HFFc6 (cell line): ENCODE results near the gene BRAT1. TPM values are rescaled to one million over a fixed set of nuclear protein-coding genes. Genes with fewer than 3 reads are reported as not detected.

ENCODE experiments used
- DNase-seq: peaks from one replicate; pipeline ENCODE4 v3.0.0-alpha.2; 2018
- H3K27ac Mint-ChIP-seq: 2 replicates; pipeline ENCODE4 v1.8.0; 2020; ENCODE audit warnings: mild to moderate bottlenecking, mixed read lengths
- H3K27me3 Mint-ChIP-seq: 2 replicates; pipeline ENCODE4 v1.8.0; 2021; ENCODE audit warnings: mild to moderate bottlenecking, moderate library complexity, mixed read lengths; ENCODE audit not compliant: insufficient read depth
- H3K36me3 Mint-ChIP-seq: 2 replicates; pipeline ENCODE4 v1.8.0; 2021; ENCODE audit warnings: low read depth, mixed read lengths
- H3K4me1 Mint-ChIP-seq: 2 replicates; pipeline ENCODE4 v1.8.0; 2020; ENCODE audit warnings: low read depth, mixed read lengths
- H3K4me3 Mint-ChIP-seq: 2 replicates; pipeline ENCODE4 v1.8.0; 2020; ENCODE audit warnings: mild to moderate bottlenecking, moderate library complexity, mixed read lengths
- H3K9me3 Mint-ChIP-seq: 2 replicates; pipeline ENCODE4 v1.8.0; 2020; ENCODE audit warnings: mild to moderate bottlenecking, mixed read lengths
- total RNA-seq, 6 experiments: library from RNA; stranded (reverse); fragmentation: NEBNext Ultra II Directional; extraction: Animal tissue kit (Norgen Biotek cat#: 25700); gene quantifications; 2 replicates in 1 of 6; 3 replicates in 5 of 6; pipeline ENCODE4 v1.2.3, GENCODE V29; 2021
- TF ChIP-seq, protein P1 (sequence below): fragments of 200-600 bp; sonication (generic); IDR thresholded peaks from 2 replicates; pipeline ENCODE4 v1.5.0; 2021; ENCODE audit warnings: antibody characterized with exemption, mild to moderate bottlenecking

Gene BRAT1
- total RNA-seq, 6 experiments from 2014 or later, result 21.3 to 26.0 (median 23.3) TPM

- peaks cover 20% of the 10 kb centered on the region; the same call in 1 of the 2 replicates for H3K36me3 Mint-ChIP-seq
- no peaks in the 10 kb centered on the region for H3K4me1 Mint-ChIP-seq
- H3K27ac Mint-ChIP-seq, result no peak overlapping the region
- H3K9me3 Mint-ChIP-seq, result no peaks in the 10 kb centered on the region
- no peak for DNase-seq
- no peak overlapping the region for H3K4me3 Mint-ChIP-seq
- TF ChIP-seq, protein P1, sequence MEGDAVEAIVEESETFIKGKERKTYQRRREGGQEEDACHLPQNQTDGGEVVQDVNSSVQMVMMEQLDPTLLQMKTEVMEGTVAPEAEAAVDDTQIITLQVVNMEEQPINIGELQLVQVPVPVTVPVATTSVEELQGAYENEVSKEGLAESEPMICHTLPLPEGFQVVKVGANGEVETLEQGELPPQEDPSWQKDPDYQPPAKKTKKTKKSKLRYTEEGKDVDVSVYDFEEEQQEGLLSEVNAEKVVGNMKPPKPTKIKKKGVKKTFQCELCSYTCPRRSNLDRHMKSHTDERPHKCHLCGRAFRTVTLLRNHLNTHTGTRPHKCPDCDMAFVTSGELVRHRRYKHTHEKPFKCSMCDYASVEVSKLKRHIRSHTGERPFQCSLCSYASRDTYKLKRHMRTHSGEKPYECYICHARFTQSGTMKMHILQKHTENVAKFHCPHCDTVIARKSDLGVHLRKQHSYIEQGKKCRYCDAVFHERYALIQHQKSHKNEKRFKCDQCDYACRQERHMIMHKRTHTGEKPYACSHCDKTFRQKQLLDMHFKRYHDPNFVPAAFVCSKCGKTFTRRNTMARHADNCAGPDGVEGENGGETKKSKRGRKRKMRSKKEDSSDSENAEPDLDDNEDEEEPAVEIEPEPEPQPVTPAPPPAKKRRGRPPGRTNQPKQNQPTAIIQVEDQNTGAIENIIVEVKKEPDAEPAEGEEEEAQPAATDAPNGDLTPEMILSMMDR, result no peak
- H3K27me3 Mint-ChIP-seq, result no peaks in the 10 kb centered on the region; the same call in 1 of the 2 replicates
Measured at GRCh38 chr7:2582006-2582735, 26.8 kb upstream of the BRAT1 start.

DNA sequence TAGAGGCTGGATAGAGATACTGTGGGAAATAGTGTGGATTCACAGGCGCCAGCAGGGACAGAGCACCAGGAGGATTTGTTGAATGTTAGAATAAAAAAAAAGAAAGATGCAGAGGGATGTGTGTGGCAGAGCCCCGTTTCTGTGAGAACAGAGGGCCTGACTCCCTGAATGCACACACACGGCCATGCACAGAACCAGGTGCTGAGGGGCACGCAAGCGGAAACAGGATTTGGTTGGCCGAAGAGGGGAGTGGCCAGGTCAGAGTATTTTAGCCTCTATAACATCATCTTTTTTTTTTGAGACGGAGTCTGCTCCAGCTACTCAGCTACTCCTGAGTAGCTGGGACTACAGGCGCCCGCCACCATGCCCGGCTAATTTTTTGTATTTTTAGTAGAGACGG, 25.3 kb upstream of the BRAT1 start:
- no peak for DNase-seq
- Mint-ChIP-seq H3K9me3 (no peaks in the 10 kb centered on the region), H3K27me3 (no peaks in the 10 kb centered on the region; the same call in 1 of the 2 replicates), H3K36me3 (peaks cover 24% of the 10 kb centered on the region), H3K4me1 (no peaks in the 10 kb centered on the region; the same call in 1 of the 2 replicates), H3K4me3 (no peak overlapping the region), H3K27ac (no peak overlapping the region)
- TF ChIP-seq, protein P1, result no peak

GRCh38 chr7:2577914-2578680, 22.8 kb upstream of the BRAT1 start:
- no peak for DNase-seq
- TF ChIP-seq, protein P1, result no peak
- H3K27ac Mint-ChIP-seq, result no peak overlapping the region
- no peaks in the 10 kb centered on the region for H3K9me3 Mint-ChIP-seq
- peaks cover 2% of the 10 kb centered on the region for H3K4me1 Mint-ChIP-seq
- no peaks in the 10 kb centered on the region; the same call in 1 of the 2 replicates for H3K27me3 Mint-ChIP-seq
- H3K36me3 Mint-ChIP-seq, result peaks cover 21% of the 10 kb centered on the region
- H3K4me3 Mint-ChIP-seq, result no peak overlapping the region

DNA sequence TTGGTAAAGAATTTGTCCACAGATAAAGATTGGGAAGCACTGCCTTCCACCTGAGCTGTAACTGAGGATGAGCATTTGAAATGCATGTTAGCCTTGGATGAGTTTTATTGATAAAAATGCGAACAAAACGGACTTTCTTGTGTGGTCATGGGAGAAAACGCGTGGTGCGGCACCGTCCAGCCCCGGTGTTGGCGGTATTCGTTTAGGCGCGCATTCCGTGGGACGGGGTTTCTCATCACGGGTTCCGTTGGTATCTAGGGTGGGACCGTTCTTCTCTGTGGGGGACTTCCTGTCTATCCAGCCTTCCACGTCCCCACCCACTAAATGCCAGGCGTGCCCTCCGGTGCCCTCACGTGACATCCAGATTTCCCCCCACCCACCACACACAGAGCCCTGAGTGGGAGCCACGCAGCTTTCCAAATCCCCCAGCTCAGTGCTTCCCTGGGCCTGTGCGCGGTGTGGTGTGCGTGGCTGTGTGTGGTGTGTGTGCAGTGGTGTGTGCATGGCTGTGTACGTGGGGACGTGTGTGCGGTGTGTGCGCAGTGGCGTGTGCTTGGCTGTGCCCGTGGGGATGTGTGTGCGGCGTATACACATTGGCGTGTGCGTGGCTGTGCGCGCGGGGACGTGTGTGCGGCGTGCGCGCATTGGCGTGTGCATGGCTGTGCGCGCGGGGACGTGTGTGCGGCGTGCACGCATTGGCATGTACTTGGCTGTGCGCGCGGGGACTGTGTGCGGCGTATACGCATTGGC, 21.6 kb upstream of the BRAT1 start:
- TF ChIP-seq, protein P1, result no peak
- Mint-ChIP-seq H3K27ac (no peak overlapping the region), H3K36me3 (peaks cover 16% of the 10 kb centered on the region), H3K4me3 (no peak overlapping the region), H3K4me1 (peaks cover 14% of the 10 kb centered on the region), H3K9me3 (no peaks in the 10 kb centered on the region), H3K27me3 (no peaks in the 10 kb centered on the region; the same call in 1 of the 2 replicates)
- no peak for DNase-seq

DNA sequence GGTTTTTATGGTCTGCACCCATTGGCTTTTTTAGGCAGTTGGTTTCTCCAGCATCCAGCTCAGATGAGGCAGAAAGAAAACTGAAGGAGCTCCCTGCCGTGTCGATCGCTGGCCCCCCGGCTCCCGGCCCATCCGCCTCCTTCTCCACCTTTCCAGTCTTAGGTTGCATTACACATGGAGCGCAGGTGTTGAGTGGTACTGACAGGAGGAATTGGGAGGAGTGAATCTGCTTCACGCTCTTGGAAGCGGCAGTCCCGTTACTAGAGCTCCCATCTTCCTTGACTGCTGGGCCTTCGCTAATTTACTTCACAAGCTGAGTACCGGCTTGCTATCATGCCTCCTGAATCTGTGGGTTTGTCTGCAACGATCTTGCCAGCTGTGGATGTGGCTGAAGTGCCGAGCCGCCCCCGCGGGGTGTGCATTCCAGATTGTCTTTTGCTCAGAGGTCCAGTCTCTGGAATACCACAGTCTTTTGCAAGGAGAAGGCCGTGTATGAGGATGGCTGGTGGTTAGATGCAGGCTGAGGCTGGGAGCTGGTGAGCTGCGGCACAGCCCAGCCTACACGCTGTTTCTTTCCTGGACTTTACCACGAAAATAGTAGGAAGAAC, 20.5 kb upstream of the BRAT1 start:
- H3K4me3 Mint-ChIP-seq, result no peak overlapping the region
- no peaks in the 10 kb centered on the region; the same call in 1 of the 2 replicates for H3K27me3 Mint-ChIP-seq
- H3K27ac Mint-ChIP-seq, result no peak overlapping the region
- TF ChIP-seq, protein P1, result no peak
- DNase-seq, result no peak
- peaks cover 16% of the 10 kb centered on the region for H3K36me3 Mint-ChIP-seq
- peaks cover 16% of the 10 kb centered on the region for H3K4me1 Mint-ChIP-seq
- H3K9me3 Mint-ChIP-seq, result no peaks in the 10 kb centered on the region
